Transverse colon (tissue), 4 donors: ENCODE measurements around the gene MRPL42. TPM values are rescaled to one million over a fixed set of nuclear protein-coding genes. Genes with fewer than 3 reads are reported as not detected.
A peak's percentile ranks its signal among the peaks of the same experiment; 100 is the strongest.

ENCODE experiments used
- DNase-seq: peaks from one replicate; pipeline ENCODE4 v3.0.0-alpha.2; 2019
- H3K27ac ChIP-seq, 4 donors: fragments of 200-600 bp; sonication (generic); 2 replicates each; pipeline ENCODE4 v1.5.1; 2016 to 2018; ENCODE audit warnings: inconsistent platforms in 4 of 4
- H3K27me3 ChIP-seq: fragments of 200-600 bp; sonication (generic); 2 replicates; pipeline ENCODE4 v1.5.1; 2017; ENCODE audit warnings: inconsistent platforms
- H3K36me3 ChIP-seq, 4 donors: fragments of 200-600 bp; sonication (generic); 2 replicates each; pipeline ENCODE4 v1.5.1; 2017 to 2019; ENCODE audit warnings: inconsistent platforms in 4 of 4
- H3K4me1 ChIP-seq, 4 donors: fragments of 200-600 bp; sonication (generic); 2 replicates each; pipeline ENCODE4 v1.5.1; 2017 to 2020; ENCODE audit warnings: inconsistent platforms in 4 of 4
- H3K4me3 ChIP-seq, 4 donors: fragments of 200-600 bp; sonication (generic); 1 replicate in 1 of 4; 2 replicates in 3 of 4; pipeline versions ENCODE4 v1.5.1 to v1.6.1; 2017 to 2019; ENCODE audit warnings: inconsistent platforms in 4 of 4
- H3K9me3 ChIP-seq, 2 donors: fragments of 200-600 bp; sonication (generic); 2 replicates each; pipeline ENCODE4 v1.5.1; 2017 to 2019; ENCODE audit warnings: inconsistent platforms in 2 of 2
- CTCF ChIP-seq, 5 experiments: fragments of 200-600 bp in 3 of 5; fragments of 450-650 bp in 2 of 5; sonication (generic) in 3 of 5; IDR thresholded peaks; 1 replicate in 2 of 5; 2 replicates in 3 of 5; pipeline ENCODE4 v1.5.1; 2016 to 2017; ENCODE audit warnings: antibody characterized with exemption in 5 of 5, inconsistent platforms in 3 of 5, mild to moderate bottlenecking in 2 of 5, moderate library complexity in 1 of 5
- EP300 ChIP-seq: sonication (generic); formaldehyde crosslinking; IDR thresholded peaks from one replicate; pipeline ENCODE4 v1.6.1; 2017; ENCODE audit warnings: antibody characterized with exemption, low read depth
- POLR2A ChIP-seq: fragments of 450-650 bp; IDR thresholded peaks from one replicate; pipeline ENCODE4 v1.6.1; 2016; ENCODE audit warnings: antibody characterized with exemption, mild to moderate bottlenecking, moderate library complexity
- POLR2AphosphoS5 ChIP-seq, 3 donors: sonication (generic); formaldehyde crosslinking; IDR thresholded peaks; one replicate each; pipeline ENCODE4 v1.6.1; 2016; ENCODE audit warnings: antibody characterized with exemption in 3 of 3
- WGBS, 2 donors: methylation state at CpG; one replicate each; pipeline ENCODE4 v1.1.5; 2018; ENCODE audit warnings: low coverage in 1 of 2; 5-methylcytosine and 5-hydroxymethylcytosine counted together
- in situ Hi-C, 4 donors: fragments of 200-750 bp; cut with MboI; loops; one replicate each; pipeline versions ENCODE4 v1.15.0 to v1.15.1; 2017; ENCODE audit warnings: low sequenced_read_pairs in 3 of 4, low pct_ligation_motif_present in 1 of 4, low pct_unique_long_range_greater_than_20kb in 1 of 4
- intact Hi-C: fragments of 100-400 bp; cut with DNase I; formaldehyde crosslinking; loops from one replicate; pipeline ENCODE4 v1.15.1; 2023; ENCODE audit warnings: low total_unique reads
- total RNA-seq, 4 donors: library from RNA; depleted of rRNA; stranded (reverse); fragments of >200 nt; gene quantifications; one replicate each; pipeline ENCODE4 v1.1.0, GENCODE V29; 2016

MRPL42 gene
- total RNA-seq, 4 donors from 2014 or later, result 10.5 to 45.1 (median 27.2) TPM

GRCh38 chr12:93466625-93467350 is 526 bp upstream of the MRPL42 start:
- in situ Hi-C loops (no loop called here), intact Hi-C loops (no loop called here)
- H3K4me3 ChIP-seq, result peak overlapping the region in 3 of 4 donors; percentile 69 to 86 (median 82)
- H3K27me3 ChIP-seq, result no peaks in the 10 kb centered on the region
- peak overlapping the region; percentile 88 to 97 (median 94) for H3K27ac ChIP-seq
- TF ChIP-seq POLR2AphosphoS5 (IDR thresholded peaks at IDR 0.05) (no peak), POLR2A (no peak), CTCF (IDR thresholded peaks at IDR 0.05) (no peak), EP300 (no peak)
- WGBS, 2 donors, result 84 to 94% methylated on average over 7 to 9 of the region's 9 CpGs
- DNase-seq, result no peak
- H3K4me1 ChIP-seq, result peaks cover 13 to 27% (median 22%) of the 10 kb centered on the region in 4 donors
- H3K9me3 ChIP-seq, result no peaks in the 10 kb centered on the region
- peaks cover 0 to 8% (median 3%) of the 10 kb centered on the region in 4 donors for H3K36me3 ChIP-seq

DNA sequence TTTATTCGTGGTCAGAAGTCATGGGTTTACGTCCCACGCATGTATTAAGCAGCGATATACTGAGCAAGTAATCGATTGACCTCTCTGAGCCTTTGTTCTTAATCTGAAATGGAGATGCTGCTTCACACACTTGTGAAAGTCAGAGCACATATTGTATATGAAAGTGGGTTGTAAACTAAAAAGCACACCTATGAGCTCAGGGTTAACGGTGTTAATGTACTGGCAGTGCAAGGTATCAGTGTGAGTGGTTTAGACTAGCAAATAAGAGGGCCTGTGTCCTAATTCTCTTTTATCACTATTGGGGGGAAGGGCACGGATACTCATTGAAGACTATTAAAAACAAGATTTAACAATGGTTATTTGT is 676 bp downstream of the MRPL42 start:
- no peaks in the 10 kb centered on the region for H3K27me3 ChIP-seq
- peak overlapping the region; percentile 88 to 97 (median 94) for H3K27ac ChIP-seq
- in situ Hi-C loops (no loop called here), intact Hi-C loops (no loop called here)
- H3K4me1 ChIP-seq, result peaks cover 13 to 27% (median 22%) of the 10 kb centered on the region in 4 donors
- 7 to 40% methylated on average over 1 to 7 of the region's 7 CpGs for WGBS, 2 donors
- H3K4me3 ChIP-seq, result peak overlapping the region; percentile 34 to 86 (median 76)
- TF ChIP-seq CTCF (IDR thresholded peaks at IDR 0.05) (no peak), EP300 (no peak), POLR2A (no peak), POLR2AphosphoS5 (IDR thresholded peaks at IDR 0.05) (no peak)
- H3K9me3 ChIP-seq, result no peaks in the 10 kb centered on the region
- peaks cover 0 to 8% (median 3%) of the 10 kb centered on the region in 4 donors for H3K36me3 ChIP-seq
- DNase-seq, result no peak

DNA sequence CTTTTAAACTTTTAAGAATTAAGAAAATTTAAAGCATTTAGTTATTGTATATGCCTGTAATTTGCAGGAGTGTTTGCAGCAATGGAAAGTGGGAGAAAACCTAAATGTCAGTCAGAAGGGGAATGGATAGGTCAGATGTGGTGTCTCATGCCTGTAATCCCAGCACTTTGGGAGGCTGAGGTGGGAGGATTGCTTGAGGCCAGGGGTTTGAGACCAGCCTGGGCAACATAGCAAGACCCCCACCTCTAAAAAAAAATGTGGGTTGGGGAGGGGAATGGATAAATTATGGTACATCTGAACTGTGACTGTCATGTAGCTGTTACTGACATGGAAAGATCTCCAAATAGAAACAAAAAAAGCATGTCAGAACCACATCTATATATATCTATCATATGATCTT is 2.1 kb downstream of the MRPL42 start:
- H3K27me3 ChIP-seq, result no peaks in the 10 kb centered on the region
- TF ChIP-seq CTCF (IDR thresholded peaks at IDR 0.05), result no peak
- H3K4me1 ChIP-seq, result peaks cover 13 to 27% (median 22%) of the 10 kb centered on the region in 4 donors
- DNase-seq, result no peak
- H3K4me3 ChIP-seq, result no peak overlapping the region
- in situ Hi-C loops (no loop called here), intact Hi-C loops (no loop called here)
- no peaks in the 10 kb centered on the region for H3K9me3 ChIP-seq
- H3K36me3 ChIP-seq, result peaks cover 0 to 14% (median 5%) of the 10 kb centered on the region in 4 donors
- H3K27ac ChIP-seq, result no peak overlapping the region

DNA sequence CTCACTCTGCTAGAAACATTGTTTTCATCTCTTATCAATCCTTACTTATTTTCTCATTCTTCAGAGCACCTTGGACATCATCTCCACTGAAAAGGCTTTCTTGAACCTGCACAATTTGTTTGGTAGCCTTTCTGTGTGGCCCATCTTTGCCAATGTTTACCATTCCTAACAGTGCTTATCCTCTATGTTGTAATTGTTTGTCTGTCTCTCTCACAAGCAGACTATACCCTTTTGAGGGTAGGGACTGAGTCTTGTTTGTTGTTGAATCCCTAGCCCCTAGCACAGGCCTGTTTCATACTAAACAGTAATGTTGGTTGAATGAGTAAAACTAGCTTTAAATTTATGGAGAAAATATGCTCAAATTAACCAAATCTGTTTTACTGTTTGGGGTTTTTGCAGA is 9.2 kb downstream of the MRPL42 start:
- in situ Hi-C loops, result no loop called here

More for the DNA sequence above, 9.2 kb downstream of the MRPL42 start:
- H3K4me1 ChIP-seq, result no peaks in the 10 kb centered on the region
- DNase-seq, result no peak
- H3K27ac ChIP-seq, result no peak overlapping the region
- peaks cover 0 to 49% (median 11%) of the 10 kb centered on the region in 4 donors for H3K36me3 ChIP-seq
- no peaks in the 10 kb centered on the region for H3K9me3 ChIP-seq
- intact Hi-C loops, result no loop called here
- TF ChIP-seq POLR2AphosphoS5 (IDR thresholded peaks at IDR 0.05) (no peak), CTCF (IDR thresholded peaks at IDR 0.05) (no peak), POLR2A (no peak), EP300 (no peak)
- H3K27me3 ChIP-seq, result no peaks in the 10 kb centered on the region
- H3K4me3 ChIP-seq, result no peak overlapping the region
